ENCODE data around the gene SNAPC2. TPM values are rescaled to one million over a fixed set of nuclear protein-coding genes. Genes with fewer than 3 reads are reported as not detected.
A peak's percentile ranks its signal among the peaks of the same experiment; 100 is the strongest.
"Not testable (repeated sequence)": the region's sequence is repeated elsewhere in the genome, so short reads cannot be mapped to it uniquely, and the experiment has no call there.

The SNAPC2 gene
- total RNA-seq, 1 experiment from 2014 or later = 42.4 TPM

GRCh38 chr19:7908742-7909461 lies 11.2 kb upstream of the SNAPC2 start:
- DNase-seq (ENCODE audit: low read depth) = no peak

GRCh38 chr19:7909471-7910067 lies 10.6 kb upstream of the SNAPC2 start:
- DNase-seq (ENCODE audit: low read depth) = no peak

GRCh38 chr19:7910321-7911161 lies 9.6 kb upstream of the SNAPC2 start:
- DNase-seq (ENCODE audit: low read depth) = no peak

GRCh38 chr19:7911508-7912143 lies 8.5 kb upstream of the SNAPC2 start:
- DNase-seq (ENCODE audit: low read depth) = no peak

DNA sequence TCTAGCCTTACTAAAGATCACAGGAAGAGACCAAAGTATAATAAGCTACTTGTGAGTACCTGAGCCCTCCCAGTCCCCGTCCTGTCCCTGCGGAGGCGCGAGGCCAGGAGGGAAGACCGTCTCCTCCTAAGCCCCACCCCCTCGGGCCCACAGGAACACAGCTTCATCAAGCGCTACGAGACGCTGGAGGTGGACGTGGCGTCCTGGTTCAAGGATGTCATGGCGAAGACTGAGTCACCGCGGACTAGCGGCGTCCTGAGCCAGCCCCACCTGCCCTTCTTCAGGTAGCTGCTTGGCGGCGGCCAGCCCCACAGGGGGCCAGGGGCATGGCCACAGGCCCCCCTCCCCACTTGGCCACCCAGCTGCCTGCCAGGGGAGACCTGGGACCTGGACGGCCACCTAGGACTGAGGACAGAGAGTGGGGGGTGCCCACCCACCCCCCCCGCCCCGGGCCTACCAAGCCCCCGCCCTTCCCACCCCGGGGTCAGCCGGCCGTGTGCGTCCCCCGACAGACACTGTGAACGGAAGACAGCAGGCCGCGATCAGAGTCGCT lies 7.9 kb upstream of the SNAPC2 start:
- no peak for DNase-seq (ENCODE audit: low read depth)

DNA sequence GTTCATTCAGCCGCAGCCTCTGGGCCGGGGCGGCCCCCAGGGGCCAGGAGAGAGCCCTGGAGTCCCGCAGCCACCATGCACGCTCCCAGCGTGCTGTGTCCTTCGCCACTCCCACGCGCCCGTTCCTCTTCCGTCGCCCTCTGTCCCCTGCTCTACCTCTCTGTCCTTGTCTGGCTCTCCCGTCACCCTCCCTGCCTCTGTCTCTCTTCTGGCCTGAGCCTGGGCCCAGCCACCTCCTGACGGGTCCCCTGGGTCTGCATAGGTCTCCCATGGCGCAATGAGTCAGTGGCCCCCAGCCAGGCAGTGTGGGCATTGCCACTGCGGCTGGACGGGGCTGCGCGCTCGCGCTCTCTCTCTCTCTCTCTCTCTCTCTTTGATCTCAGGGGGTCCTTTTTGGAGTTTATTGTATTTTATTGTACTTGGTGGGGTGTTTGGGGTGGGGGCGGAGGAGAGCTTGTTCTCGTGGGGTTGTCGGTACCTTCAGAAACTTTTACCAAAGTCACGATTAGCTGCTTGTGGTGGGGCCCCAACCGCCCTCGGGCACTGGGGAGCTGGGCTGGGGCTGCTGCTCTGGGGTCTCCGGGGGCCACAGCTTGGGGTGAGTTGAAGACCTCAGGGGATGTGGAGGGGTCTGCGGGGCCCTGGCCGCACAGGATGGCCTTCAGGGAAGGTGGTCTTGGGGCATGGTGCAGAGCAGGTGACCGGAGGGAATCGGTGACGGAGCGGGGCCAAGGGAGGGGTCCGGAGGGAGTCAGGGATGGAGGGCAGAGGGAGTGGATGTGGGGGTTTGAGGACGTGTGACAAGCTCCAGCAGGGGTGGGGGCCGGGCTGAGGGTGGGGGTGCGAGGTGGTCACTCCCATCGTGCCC lies 7.2 kb upstream of the SNAPC2 start:
- no peak for DNase-seq (ENCODE audit: low read depth)

- no peak for DNase-seq (ENCODE audit: low read depth)
Measured at GRCh38 chr19:7913652-7914051, 6.5 kb upstream of the SNAPC2 start.

DNA sequence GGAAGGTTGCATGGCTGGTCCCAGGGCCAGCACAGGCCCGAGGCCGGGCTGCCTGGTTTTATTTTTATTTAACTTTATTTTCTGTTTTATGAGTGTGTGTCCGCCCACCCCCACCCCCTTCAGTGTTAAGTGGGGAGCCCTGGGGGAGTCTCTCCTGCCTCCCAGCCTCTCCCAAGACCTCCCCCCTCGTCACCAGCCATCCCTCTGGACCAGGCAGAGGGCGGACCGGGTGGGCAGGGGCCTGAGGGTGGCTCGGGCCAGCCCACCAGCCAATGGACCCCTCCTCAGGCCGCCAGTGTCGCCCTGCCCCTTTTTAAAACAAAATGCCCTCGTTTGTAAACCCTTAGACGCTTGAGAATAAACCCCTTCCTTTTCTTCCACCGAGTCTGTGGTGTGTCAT lies 6.0 kb upstream of the SNAPC2 start:
- DNase-seq (ENCODE audit: low read depth) = no peak

- no peak for DNase-seq (ENCODE audit: low read depth)
Measured at GRCh38 chr19:7914598-7915045, 5.5 kb upstream of the SNAPC2 start, which contains the start of gene TGFBR3L. Gene TGFBR3L (plus strand): TSS chr19:7914830.

GRCh38 chr19:7915250-7916102 lies 4.7 kb upstream of the SNAPC2 start:
- no peak for DNase-seq (ENCODE audit: low read depth)

- no peak for DNase-seq (ENCODE audit: low read depth)
Measured at GRCh38 chr19:7916103-7916954, 3.8 kb upstream of the SNAPC2 start.

GRCh38 chr19:7916955-7917266 lies 3.2 kb upstream of the SNAPC2 start:
- DNase-seq (ENCODE audit: low read depth) = no peak

GRCh38 chr19:7917267-7918061 lies 2.7 kb upstream of the SNAPC2 start:
- DNase-seq (ENCODE audit: low read depth) = no peak

DNA sequence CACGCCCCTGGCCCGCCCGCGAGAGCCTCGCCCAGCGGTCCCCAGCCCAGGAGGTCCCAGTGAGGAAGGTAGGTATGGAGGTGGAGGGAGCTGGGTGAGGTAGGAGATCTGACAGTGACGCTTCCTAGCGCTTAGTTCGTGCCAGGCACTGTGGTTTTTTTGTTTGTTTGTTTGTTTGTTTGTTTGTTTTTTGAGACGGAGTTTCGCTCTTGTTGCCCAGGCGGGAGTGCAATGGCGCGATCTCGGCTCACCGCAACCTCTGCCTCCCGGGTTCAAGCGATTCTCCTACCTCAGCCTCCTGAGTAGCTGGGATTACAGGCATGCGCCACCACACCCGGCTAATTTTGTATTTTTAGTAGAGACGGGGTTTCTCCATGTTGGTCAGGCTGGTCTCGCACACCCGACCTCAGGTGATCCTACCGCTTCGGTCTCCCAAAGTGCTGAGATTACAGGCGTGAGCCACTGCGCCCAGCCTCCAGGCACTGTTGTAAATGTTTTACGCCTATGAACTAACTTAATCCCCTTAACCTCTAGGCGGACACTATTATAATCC lies 2.0 kb upstream of the SNAPC2 start:
- not testable (repeated sequence) for DNase-seq (ENCODE audit: low read depth)

DNA sequence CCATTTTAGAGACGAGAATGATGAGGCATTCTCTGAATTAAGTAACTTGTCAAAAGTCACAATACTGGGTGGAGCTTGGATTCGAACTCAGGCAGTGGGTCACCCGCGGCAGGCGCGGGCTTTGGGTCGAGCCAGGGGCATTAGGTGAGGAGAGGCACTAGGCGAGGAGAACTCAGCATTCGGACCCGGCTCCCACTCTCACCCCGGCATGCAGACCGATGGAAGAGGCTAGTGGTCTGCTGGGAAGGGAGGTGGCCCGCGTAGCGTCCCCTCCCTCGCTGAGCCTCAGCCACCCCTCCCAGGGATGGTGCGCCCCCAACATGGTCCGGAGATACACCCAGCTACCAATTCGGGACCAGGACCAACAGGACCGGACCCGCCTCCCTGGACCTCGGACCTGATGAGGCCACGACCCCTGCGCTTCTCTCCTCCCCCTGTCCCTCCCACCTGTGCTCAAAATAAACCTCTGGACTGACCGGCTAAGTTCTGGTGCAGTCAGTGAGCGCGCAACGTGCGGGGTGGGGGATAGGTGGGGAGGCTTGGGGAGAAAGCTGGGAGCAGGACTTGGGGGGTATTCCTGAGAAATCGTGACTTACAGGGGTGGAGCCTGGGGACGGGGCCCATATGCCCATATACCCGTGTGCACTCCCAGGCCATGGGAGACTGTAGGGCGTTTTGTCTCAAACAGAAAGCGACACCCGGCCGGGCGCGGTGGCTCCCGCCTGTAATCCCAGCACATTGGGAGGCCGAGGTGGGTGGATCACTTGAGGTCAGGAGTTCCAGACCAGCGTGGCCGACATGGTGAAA lies 1.3 kb upstream of the SNAPC2 start:
- DNase-seq (ENCODE audit: low read depth) = no peak

DNA sequence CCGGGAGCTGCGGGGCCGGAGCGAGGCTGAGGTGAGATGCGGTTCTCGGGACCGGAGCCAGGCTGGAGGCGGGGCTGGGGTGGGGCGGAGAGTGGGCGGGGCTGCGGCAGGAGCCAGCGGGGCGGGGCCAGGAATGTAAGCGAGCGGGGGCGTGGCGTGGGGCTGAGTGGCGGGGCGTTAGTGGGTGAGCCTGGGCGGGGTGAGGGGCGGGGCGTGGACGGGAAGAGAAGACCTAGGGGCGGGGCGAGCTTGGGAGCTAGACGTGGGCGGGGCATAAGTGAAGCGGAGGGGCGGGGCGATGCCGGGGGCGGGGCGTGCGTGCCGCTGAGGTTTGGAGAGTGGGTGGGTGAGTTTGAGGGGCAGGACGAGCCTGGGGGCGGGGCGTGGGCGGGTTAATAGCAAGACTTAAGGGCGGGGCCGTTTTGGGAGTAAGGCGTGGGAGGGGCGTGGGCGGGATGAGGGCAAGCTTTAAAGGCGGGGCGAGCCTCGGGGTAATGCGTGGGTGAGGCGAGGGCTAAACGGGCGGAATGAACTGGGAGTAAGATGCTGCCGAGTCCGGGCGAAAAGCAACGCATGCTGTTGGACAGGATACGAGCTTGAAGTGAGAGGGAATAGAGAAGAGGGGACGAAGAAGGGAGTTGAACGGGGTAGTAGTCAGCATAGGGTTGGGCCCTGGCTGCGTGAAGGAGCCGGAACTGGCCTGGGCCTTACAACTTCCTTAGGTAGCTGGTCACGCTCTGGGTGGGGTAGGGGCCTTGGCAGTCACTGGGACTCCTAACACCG lies 572 bp downstream of the SNAPC2 start:
- peak; percentile 75 for DNase-seq (ENCODE audit: low read depth)
